Suppressor macrophage treated with lipopolysaccharide for 1 hour (primary cell): Measurements from ENCODE around the gene KDELR1.
A peak's percentile ranks its signal among the peaks of the same experiment; 100 is the strongest.

ENCODE experiments used
- DNase-seq, 3 donors: peaks; one replicate each; pipeline ENCODE4 v3.0.0-alpha.2; 2020 to 2022

Gene KDELR1

GRCh38 chr19:48341515-48342413 is 49.6 kb downstream of the KDELR1 start:
- no peak for DNase-seq

GRCh38 chr19:48340995-48341394 is 50.4 kb downstream of the KDELR1 start:
- no peak for DNase-seq

- no peak for DNase-seq
These were observed 52.4 kb downstream of the KDELR1 start for GRCh38 chr19:48338802-48339503.

GRCh38 chr19:48338253-48338755 is 53.0 kb downstream of the KDELR1 start:
- DNase-seq, result no peak

- DNase-seq, result peak; percentile 94 to 97 (median 96)
These were observed 57.6 kb downstream of the KDELR1 start for GRCh38 chr19:48333467-48334384.

- peak; percentile 87 to 92 (median 90) for DNase-seq
These were observed 58.5 kb downstream of the KDELR1 start for GRCh38 chr19:48332662-48333466.
